Upper lobe of left lung (tissue), 4 donors: ENCODE data around the gene ACTC1.

ENCODE experiments used
- EP300 ChIP-seq, 4 donors: sonication (generic); formaldehyde crosslinking; IDR thresholded peaks; one replicate each; pipeline ENCODE4 v1.5.1; 2017; ENCODE audit warnings: antibody characterized with exemption in 4 of 4, control low read depth in 2 of 4
- POLR2A ChIP-seq, 4 donors: fragments of 450-650 bp; IDR thresholded peaks; one replicate each; pipeline ENCODE4 v1.5.1; 2016 to 2017; ENCODE audit warnings: antibody characterized with exemption in 4 of 4, mild to moderate bottlenecking in 2 of 4
- POLR2AphosphoS5 ChIP-seq, 2 donors: sonication (generic); formaldehyde crosslinking; IDR thresholded peaks; one replicate each; pipeline ENCODE4 v1.5.1; 2017; ENCODE audit warnings: antibody characterized with exemption in 2 of 2
- TF ChIP-seq, protein P1 (sequence below), 6 experiments: fragments of 450-650 bp in 4 of 6; fragments of 200-600 bp in 2 of 6; sonication (generic) in 2 of 6; IDR thresholded peaks; one replicate each; pipeline ENCODE4 v1.5.1; 2016 to 2019; ENCODE audit warnings: antibody characterized with exemption in 6 of 6

DNA sequence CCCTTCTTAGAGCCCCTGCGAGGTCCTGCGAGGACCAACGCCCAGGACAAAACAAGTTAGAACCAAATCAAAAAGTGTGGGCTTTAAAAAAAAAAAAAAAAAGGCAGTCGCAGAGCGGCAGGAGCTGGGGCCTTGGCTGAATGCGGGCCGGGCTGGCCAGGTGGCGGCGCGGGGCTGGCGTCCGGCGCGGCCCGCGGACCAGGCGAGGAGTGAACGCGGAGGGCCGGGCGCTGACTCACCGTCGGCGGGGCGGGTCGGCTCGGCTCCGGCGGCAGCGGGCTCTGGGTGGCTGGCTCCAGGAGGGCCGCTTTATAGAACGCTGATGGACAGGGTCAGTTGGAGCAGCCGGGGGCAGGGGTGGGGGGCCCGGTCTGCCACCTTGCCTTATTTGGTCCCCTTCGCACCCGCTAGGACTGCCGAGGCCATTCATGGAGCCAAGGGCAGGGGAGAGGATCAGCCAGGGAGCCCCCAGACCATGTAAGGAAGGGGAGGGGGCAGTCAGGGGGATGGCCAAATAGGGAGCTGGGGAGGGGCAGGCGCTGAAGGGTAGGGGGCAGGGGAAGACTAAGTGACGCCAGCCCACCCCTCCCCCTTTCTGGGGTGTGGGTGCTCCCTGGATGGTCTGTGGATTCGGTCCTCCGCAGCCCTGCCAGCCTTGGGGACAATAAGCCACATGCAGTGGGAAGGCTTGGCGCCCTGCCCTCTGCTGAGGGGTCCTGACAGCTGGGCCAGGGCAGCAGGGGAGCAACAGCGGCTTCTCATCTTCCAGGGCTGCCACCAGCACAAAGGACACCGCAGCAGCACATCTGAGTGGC is at the start of gene ACTC1:
- TF ChIP-seq, protein P1, sequence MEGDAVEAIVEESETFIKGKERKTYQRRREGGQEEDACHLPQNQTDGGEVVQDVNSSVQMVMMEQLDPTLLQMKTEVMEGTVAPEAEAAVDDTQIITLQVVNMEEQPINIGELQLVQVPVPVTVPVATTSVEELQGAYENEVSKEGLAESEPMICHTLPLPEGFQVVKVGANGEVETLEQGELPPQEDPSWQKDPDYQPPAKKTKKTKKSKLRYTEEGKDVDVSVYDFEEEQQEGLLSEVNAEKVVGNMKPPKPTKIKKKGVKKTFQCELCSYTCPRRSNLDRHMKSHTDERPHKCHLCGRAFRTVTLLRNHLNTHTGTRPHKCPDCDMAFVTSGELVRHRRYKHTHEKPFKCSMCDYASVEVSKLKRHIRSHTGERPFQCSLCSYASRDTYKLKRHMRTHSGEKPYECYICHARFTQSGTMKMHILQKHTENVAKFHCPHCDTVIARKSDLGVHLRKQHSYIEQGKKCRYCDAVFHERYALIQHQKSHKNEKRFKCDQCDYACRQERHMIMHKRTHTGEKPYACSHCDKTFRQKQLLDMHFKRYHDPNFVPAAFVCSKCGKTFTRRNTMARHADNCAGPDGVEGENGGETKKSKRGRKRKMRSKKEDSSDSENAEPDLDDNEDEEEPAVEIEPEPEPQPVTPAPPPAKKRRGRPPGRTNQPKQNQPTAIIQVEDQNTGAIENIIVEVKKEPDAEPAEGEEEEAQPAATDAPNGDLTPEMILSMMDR (IDR thresholded peaks at IDR 0.05): no peak
- no peak for TF ChIP-seq POLR2AphosphoS5 (IDR thresholded peaks at IDR 0.05)
- TF ChIP-seq POLR2A (IDR thresholded peaks at IDR 0.05): no peak
- TF ChIP-seq EP300 (IDR thresholded peaks at IDR 0.05): no peak
